CD14-positive monocyte (primary cell): ENCODE measurements around the gene NFIC. TPM values are rescaled to one million over a fixed set of nuclear protein-coding genes. Genes with fewer than 3 reads are reported as not detected.

Experiments used
- DNase-seq, 3 donors: peaks; one replicate each; pipeline ENCODE4 v3.0.0-alpha.2; 2011 to 2022
- H2AFZ ChIP-seq: 2 replicates; pipeline ENCODE4 v1.6.0; 2012; ENCODE audit warnings: mild to moderate bottlenecking, low read depth, low read length, inconsistent platforms; ENCODE audit not compliant: insufficient read depth, poor library complexity, severe bottlenecking
- H3K27ac ChIP-seq, 2 donors: 1 replicate in 1 of 2; 2 replicates in 1 of 2; pipeline ENCODE4 v1.5.1; 2012 to 2013; ENCODE audit warnings: low read length in 2 of 2, control low read depth in 1 of 2, inconsistent platforms in 1 of 2, low read depth in 1 of 2, mild to moderate bottlenecking in 1 of 2
- H3K27me3 ChIP-seq, 2 donors: one replicate each; pipeline versions ENCODE4 v1.6.0 to v1.6.1; 2011 to 2013; ENCODE audit warnings: low read length in 2 of 2; ENCODE audit not compliant: control insufficient read depth in 2 of 2, insufficient read depth in 2 of 2
- H3K36me3 ChIP-seq, 2 donors: replicated peaks in 1 of 2; 1 replicate in 1 of 2; 2 replicates in 1 of 2; pipeline versions ENCODE4 v1.5.1 to v1.6.1; 2012 to 2013; ENCODE audit warnings: low read length in 2 of 2, control low read depth in 1 of 2, inconsistent platforms in 1 of 2, mild to moderate bottlenecking in 1 of 2; ENCODE audit not compliant: insufficient read depth in 2 of 2, control insufficient read depth in 1 of 2
- H3K4me1 ChIP-seq, 2 donors: 1 replicate in 1 of 2; 2 replicates in 1 of 2; pipeline versions ENCODE4 v1.5.1 to v1.6.1; 2012 to 2013; ENCODE audit warnings: low read length in 2 of 2, control low read depth in 1 of 2, inconsistent platforms in 1 of 2, mild to moderate bottlenecking in 1 of 2, moderate library complexity in 1 of 2; ENCODE audit not compliant: insufficient read depth in 2 of 2, control insufficient read depth in 1 of 2
- H3K4me2 ChIP-seq: replicated peaks from 2 replicates; pipeline ENCODE3; 2012; ENCODE audit warnings: low read length, moderate library complexity, mild to moderate bottlenecking; ENCODE audit not compliant: poor library complexity, severe bottlenecking; ENCODE audit errors: extremely low read depth
- H3K4me3 ChIP-seq, 3 experiments: fragments of 200-600 bp in 1 of 3; sonication (generic) in 1 of 3; replicated peaks in 1 of 3; 1 replicate in 2 of 3; 2 replicates in 1 of 3; pipeline ENCODE4 v1.5.1; 2011 to 2013; ENCODE audit warnings: low read length in 3 of 3, mild to moderate bottlenecking in 3 of 3, control low read depth in 2 of 3, low read depth in 2 of 3, inconsistent platforms in 1 of 3, moderate library complexity in 1 of 3
- H3K79me2 ChIP-seq: 2 replicates; pipeline ENCODE4 v1.6.0; 2012; ENCODE audit warnings: mild to moderate bottlenecking, control low read depth, inconsistent platforms, low read length, moderate library complexity; ENCODE audit not compliant: insufficient read depth
- H3K9ac ChIP-seq: 2 replicates; pipeline ENCODE4 v1.6.0; 2017; ENCODE audit warnings: low read length, mild to moderate bottlenecking; ENCODE audit not compliant: insufficient read depth, poor library complexity, severe bottlenecking
- H3K9me3 ChIP-seq, 2 donors: replicated peaks in 1 of 2; 1 replicate in 1 of 2; 2 replicates in 1 of 2; pipeline versions ENCODE4 v1.5.1 to v1.6.1; 2012 to 2013; ENCODE audit warnings: low read length in 2 of 2, control low read depth in 1 of 2; ENCODE audit not compliant: control insufficient read depth in 1 of 2, insufficient read depth in 1 of 2
- H4K20me1 ChIP-seq: 2 replicates; pipeline ENCODE4 v1.6.0; 2012; ENCODE audit warnings: mild to moderate bottlenecking, low read length, control low read depth, moderate library complexity; ENCODE audit not compliant: insufficient read depth
- H3K27ac Mint-ChIP-seq, 7 donors: one replicate each; pipeline ENCODE4 v1.8.0; 2020; ENCODE audit warnings: mild to moderate bottlenecking in 7 of 7, mixed read lengths in 7 of 7, moderate library complexity in 6 of 7, inconsistent platforms in 2 of 7
- H3K27me3 Mint-ChIP-seq, 3 donors: one replicate each; pipeline ENCODE4 v1.8.0; 2021 to 2022; ENCODE audit warnings: low read depth in 3 of 3, mild to moderate bottlenecking in 3 of 3, mixed read lengths in 3 of 3, moderate library complexity in 3 of 3, inconsistent platforms in 1 of 3
- H3K36me3 Mint-ChIP-seq, 2 donors: one replicate each; pipeline ENCODE4 v1.8.0; 2020; ENCODE audit warnings: mixed read lengths in 2 of 2, inconsistent platforms in 1 of 2, mild to moderate bottlenecking in 1 of 2
- H3K4me1 Mint-ChIP-seq: one replicate; pipeline ENCODE4 v1.8.0; 2020; ENCODE audit warnings: mild to moderate bottlenecking, mixed read lengths
- H3K4me3 Mint-ChIP-seq, 2 donors: one replicate each; pipeline ENCODE4 v1.8.0; 2020; ENCODE audit warnings: mild to moderate bottlenecking in 2 of 2, mixed read lengths in 2 of 2, moderate library complexity in 1 of 2
- H3K9me3 Mint-ChIP-seq, 7 donors: one replicate each; pipeline ENCODE4 v1.8.0; 2020 to 2022; ENCODE audit warnings: mixed read lengths in 7 of 7, mild to moderate bottlenecking in 6 of 7, moderate library complexity in 6 of 7, inconsistent platforms in 2 of 7
- CTCF ChIP-seq: fragments of 200-600 bp; IDR thresholded peaks from one replicate; pipeline ENCODE4 v1.8.0; 2022; ENCODE audit warnings: antibody characterized with exemption, mild to moderate bottlenecking
- WGBS: methylation state at CpG from one replicate; pipeline ENCODE4 v1.1.5; 2013; ENCODE audit warnings: missing lambda C conversion rate; ENCODE audit not compliant: insufficient coverage; 5-methylcytosine and 5-hydroxymethylcytosine counted together
- intact Hi-C, 2 donors: fragments of 100-400 bp; cut with micrococcal nuclease; formaldehyde crosslinking; loops; one replicate each; pipeline versions ENCODE4 v1.15.0 to v1.15.1; 2023
- polyA plus RNA-seq, 3 donors: library from polyadenylated mRNA; depleted of rRNA in 1 of 3; unstranded in 2 of 3; stranded (reverse) in 1 of 3; fragments of 300-500 nt in 2 of 3; fragments of >200 nt in 1 of 3; fragmentation: Illumina TruSeq in 2 of 3; gene quantifications; 1 replicate in 2 of 3; 2 replicates in 1 of 3; pipeline ENCODE4 v1.2.3, GENCODE V29; 2012 to 2021

NFIC gene
- polyA plus RNA-seq, 3 donors = 7.0 to 13.8 (median 11.5) TPM

GRCh38 chr19:3466635-3467034 is 100.3 kb downstream of the NFIC start:
- Histone ChIP-seq H3K4me1 (no peaks in the 10 kb centered on the region), H4K20me1 (peaks cover 31% of the 10 kb centered on the region), H3K27me3 (no peaks in the 10 kb centered on the region), H2AFZ (no peak overlapping the region), H3K36me3 (peaks cover 8 to 13% of the 10 kb centered on the region in 2 donors), H3K9ac (no peak overlapping the region), H3K27ac (no peak overlapping the region), H3K4me2 (no peak overlapping the region), H3K79me2 (no peaks in the 10 kb centered on the region), H3K9me3 (no peaks in the 10 kb centered on the region), H3K4me3 (no peak overlapping the region)
- Mint-ChIP-seq H3K4me1 (no peaks in the 10 kb centered on the region), H3K27ac (no peak overlapping the region), H3K27me3 (peaks cover 0 to 6% (median 4%) of the 10 kb centered on the region in 3 donors), H3K9me3 (peaks cover 0 to 2% (median 0%) of the 10 kb centered on the region in 7 donors), H3K36me3 (peaks cover 12 to 14% of the 10 kb centered on the region in 2 donors), H3K4me3 (no peak overlapping the region)
- 100% methylated on average over 8 of the region's 9 CpGs for WGBS
- TF ChIP-seq CTCF = no peak
- DNase-seq = no peak
- intact Hi-C loops = no loop called here

- Mint-ChIP-seq H3K9me3 (peaks cover 0 to 2% (median 0%) of the 10 kb centered on the region in 7 donors), H3K36me3 (peaks cover 8 to 10% of the 10 kb centered on the region in 2 donors), H3K27me3 (peaks cover 0 to 6% (median 4%) of the 10 kb centered on the region in 3 donors), H3K27ac (no peak overlapping the region), H3K4me3 (no peak overlapping the region), H3K4me1 (no peaks in the 10 kb centered on the region)
- Histone ChIP-seq H3K27ac (no peak overlapping the region), H3K9ac (no peak overlapping the region), H4K20me1 (peaks cover 28% of the 10 kb centered on the region), H3K9me3 (no peaks in the 10 kb centered on the region), H3K79me2 (no peaks in the 10 kb centered on the region), H3K4me2 (no peak overlapping the region), H3K4me3 (no peak overlapping the region), H3K4me1 (no peaks in the 10 kb centered on the region), H2AFZ (no peak overlapping the region), H3K27me3 (no peaks in the 10 kb centered on the region), H3K36me3 (peaks cover 4 to 10% of the 10 kb centered on the region in 2 donors)
- no peak for DNase-seq
- 91% methylated on average over 7 of the region's 10 CpGs for WGBS
- TF ChIP-seq CTCF = no peak
- intact Hi-C loops = no loop called here
Measured at GRCh38 chr19:3467437-3468198, 101.2 kb downstream of the NFIC start.
